DMS 273 treated with DMSO at 0.1 percent for 48 hours (cell line): ENCODE measurements around the gene HPS5.

Source experiments
- DNase-seq: peaks from one replicate; lab custom pipeline; 2025; lab: John Stamatoyannopoulos, UW

HPS5 gene

GRCh38 chr11:18235394-18236334 is 86.3 kb downstream of the HPS5 start:
- DNase-seq: no peak

GRCh38 chr11:18233912-18234311 is 88.0 kb downstream of the HPS5 start:
- no peak for DNase-seq

GRCh38 chr11:18230859-18231258 is 91.1 kb downstream of the HPS5 start:
- no peak for DNase-seq

GRCh38 chr11:18229501-18229900 is 92.4 kb downstream of the HPS5 start:
- DNase-seq: no peak
